SIG-M5 treated with dmso at 0.1 percent for 504 hours (cell line): Measurements from ENCODE around the gene GATM.
A peak's percentile ranks its signal among the peaks of the same experiment; 100 is the strongest.

Source experiments
- DNase-seq: peaks from one replicate; lab custom pipeline; 2025; ENCODE audit not compliant: unreplicated experiment; lab: John Stamatoyannopoulos, UW

The GATM gene

GRCh38 chr15:45362419-45362818 is 15.9 kb downstream of the GATM start:
- no peak for DNase-seq

GRCh38 chr15:45361878-45362277 is 16.5 kb downstream of the GATM start:
- DNase-seq = no peak

GRCh38 chr15:45355860-45356259 is 22.5 kb downstream of the GATM start:
- DNase-seq = no peak

- no peak for DNase-seq
Observed at GRCh38 chr15:45354711-45355110, 23.6 kb downstream of the GATM start.

GRCh38 chr15:45351227-45351626 is 27.1 kb downstream of the GATM start:
- peak; percentile 54 for DNase-seq

GRCh38 chr15:45349623-45350022 is 28.7 kb downstream of the GATM start:
- DNase-seq = no peak

- DNase-seq = no peak
Observed at GRCh38 chr15:45347989-45348388, 30.4 kb downstream of the GATM start.

- DNase-seq = no peak
Observed at GRCh38 chr15:45347033-45347432, 31.3 kb downstream of the GATM start.

GRCh38 chr15:45346381-45346780 is 32.0 kb downstream of the GATM start:
- DNase-seq = no peak

GRCh38 chr15:45343258-45343860 is 35.0 kb downstream of the GATM start:
- DNase-seq = no peak

GRCh38 chr15:45341790-45342189 is 36.6 kb downstream of the GATM start:
- DNase-seq = no peak

GRCh38 chr15:45340429-45340828 is 37.9 kb downstream of the GATM start:
- DNase-seq = no peak

- no peak for DNase-seq
Observed at GRCh38 chr15:45338417-45338816, 39.9 kb downstream of the GATM start.

- DNase-seq = no peak
Observed at GRCh38 chr15:45337224-45337623, 41.1 kb downstream of the GATM start.

GRCh38 chr15:45333550-45333949 is 44.8 kb downstream of the GATM start:
- DNase-seq = no peak

- no peak for DNase-seq
Observed at GRCh38 chr15:45332694-45333093, 45.6 kb downstream of the GATM start.

GRCh38 chr15:45331972-45332371 is 46.4 kb downstream of the GATM start:
- DNase-seq = no peak

GRCh38 chr15:45328663-45329062 is 49.7 kb downstream of the GATM start:
- DNase-seq = peak; percentile 7

- no peak for DNase-seq
Observed at GRCh38 chr15:45326741-45327140, 51.6 kb downstream of the GATM start.

GRCh38 chr15:45326280-45326679 is 52.1 kb downstream of the GATM start:
- no peak for DNase-seq

- DNase-seq = peak; percentile 4
Observed at GRCh38 chr15:45320581-45321205, 57.7 kb downstream of the GATM start.

- DNase-seq = no peak
Observed at GRCh38 chr15:45319472-45320214, 58.7 kb downstream of the GATM start.
